ENCODE measurements around the gene CDK13. TPM values are rescaled to one million over a fixed set of nuclear protein-coding genes. Genes with fewer than 3 reads are reported as not detected.
"Not testable (repeated sequence)": the region's sequence is repeated elsewhere in the genome, so short reads cannot be mapped to it uniquely, and the experiment has no call there.

Gene CDK13
- total and polyA plus RNA-seq, 9 of the 15 experiments (the other 6 are each of a cell fraction or from before 2014, with no cell fraction given) = 9.8 to 46.1 (median 32.4) TPM

- H3K79me2 ChIP-seq (ENCODE audit: control insufficient read depth, insufficient read depth, low read length); H4K20me1 ChIP-seq (replicated peaks; ENCODE audit: control insufficient read depth, insufficient read depth, low read length); POLR2A ChIA-PET; H3K4me3 ChIP-seq; FAIRE-seq; H3K27ac ChIP-seq (ENCODE audit: extremely low read depth, low read depth, low read length); BruUV-seq (replicated peaks); ATAC-seq; H3K9ac ChIP-seq (ENCODE audit: insufficient read depth in 1 of 2, low read depth in 2 of 2, low read length in 2 of 2); DNase-seq (ENCODE audit: extremely low read depth in 1 of 4, low spot score in 3 of 4); H3K4me2 ChIP-seq (ENCODE audit: insufficient read depth, low read length); H3K36me3 ChIP-seq (ENCODE audit: control insufficient read depth, insufficient read depth, low read length); H2AFZ ChIP-seq (ENCODE audit: low read depth, low read length); H3K4me1 ChIP-seq (replicated peaks in 1 of 2; ENCODE audit: control insufficient read depth in 2 of 2, insufficient read depth in 2 of 2, low read length in 2 of 2); H3K9me3 ChIP-seq (replicated peaks; ENCODE audit: control insufficient read depth, insufficient read depth, low read depth, low read length); H3K9me1 ChIP-seq (ENCODE audit: control insufficient read depth, insufficient read depth, low read length); intact Hi-C loops (cut with micrococcal nuclease); in situ Hi-C loops (cut with MboI); CTCF ChIA-PET (ENCODE audit: low intra/inter-chr PET ratio): not testable (repeated sequence)
- 9% methylated on average over 7 of the region's 7 CpGs for WGBS (ENCODE audit: insufficient coverage, low coverage, missing lambda C conversion rate)
- H3K27me3 ChIP-seq (ENCODE audit: control insufficient read depth in 2 of 2, insufficient read depth in 2 of 2, low read length in 2 of 2) = peaks cover 7 to 11% of the 10 kb centered on the region in 2 experiments; a peak in 4 of 5 replicates
Measured at GRCh38 chr7:40148247-40148580, 198.2 kb downstream of the CDK13 start.

- H3K4me1 ChIP-seq (replicated peaks in 1 of 2; ENCODE audit: control insufficient read depth in 2 of 2, insufficient read depth in 2 of 2, low read length in 2 of 2) = no peaks in the 10 kb centered on the region
- no peaks in the 10 kb centered on the region for H3K79me2 ChIP-seq (ENCODE audit: control insufficient read depth, insufficient read depth, low read length)
- H3K9ac ChIP-seq (ENCODE audit: insufficient read depth in 1 of 2, low read depth in 2 of 2, low read length in 2 of 2) = no peak overlapping the region
- TF ChIP-seq ZNF57 (CRISPR knock-in tag; IDR thresholded peaks at IDR 0.05) = no peak
- peak; percentile 28; the same call in 1 of the 2 replicates for TF ChIP-seq ARID1B (IDR thresholded peaks at IDR 0.05)
- TF ChIP-seq E2F8 (IDR thresholded peaks at IDR 0.05; ENCODE audit: low read depth, partially characterized antibody) = no peak
- no peak for TF ChIP-seq PKNOX1 (IDR thresholded peaks at IDR 0.05)
- TF ChIP-seq PYGO2 (tag; IDR thresholded peaks at IDR 0.05) = no peak
- TF ChIP-seq TAL1 (IDR thresholded peaks at IDR 0.05) = 0 out of 2 replicates have a peak, but pooled peaks have one; percentile 25
- peak; percentile 41; the same call in 1 of the 2 replicates for TF ChIP-seq CBFA2T3 (IDR thresholded peaks at IDR 0.05)
- no peak for TF ChIP-seq ZEB2 (IDR thresholded peaks at IDR 0.05)
- TF ChIP-seq RUNX1 (IDR thresholded peaks at IDR 0.05; ENCODE audit: low read depth) = no peak
- no peak for TF ChIP-seq ZNF696 (CRISPR knock-in tag; conservative IDR thresholded peaks at IDR 0.05)
- TF ChIP-seq HNRNPLL (IDR thresholded peaks at IDR 0.05; ENCODE audit: low read depth, low read length, poor library complexity, severe bottlenecking) = no peak
- H2AFZ ChIP-seq (ENCODE audit: low read depth, low read length) = no peak overlapping the region
- H3K27me3 ChIP-seq (ENCODE audit: control insufficient read depth in 2 of 2, insufficient read depth in 2 of 2, low read length in 2 of 2) = peaks cover 9 to 11% of the 10 kb centered on the region in 2 experiments; a peak in 4 of 5 replicates
- DNase-seq (ENCODE audit: extremely low read depth in 1 of 4, low spot score in 3 of 4) (no peak), ATAC-seq (no peak), FAIRE-seq (no peak)
- H3K9me1 ChIP-seq (ENCODE audit: control insufficient read depth, insufficient read depth, low read length) = no peaks in the 10 kb centered on the region
- BruUV-seq (replicated peaks) = no TSS peak
- no peaks in the 10 kb centered on the region for H3K9me3 ChIP-seq (replicated peaks; ENCODE audit: control insufficient read depth, insufficient read depth, low read depth, low read length)
- H3K4me3 ChIP-seq = no peak overlapping the region
- in situ Hi-C loops (cut with MboI) (no loop called here), intact Hi-C loops (cut with micrococcal nuclease) (no loop called here)
- H4K20me1 ChIP-seq (replicated peaks; ENCODE audit: control insufficient read depth, insufficient read depth, low read length) = no peaks in the 10 kb centered on the region
- H3K36me3 ChIP-seq (ENCODE audit: control insufficient read depth, insufficient read depth, low read length) = no peaks in the 10 kb centered on the region
- CTCF ChIA-PET (ENCODE audit: low intra/inter-chr PET ratio) = no interaction called here
- no peak overlapping the region for H3K27ac ChIP-seq (ENCODE audit: extremely low read depth, low read depth, low read length)
- POLR2A ChIA-PET = interaction anchor here (1.7 kb wide), 1 partner anchor 8 kb away, joined by 5 read pairs; no protein-coding TSS in a partner anchor
- WGBS (ENCODE audit: insufficient coverage, low coverage, missing lambda C conversion rate) = 0% methylated on average over 2 of the region's 2 CpGs
- H3K4me2 ChIP-seq (ENCODE audit: insufficient read depth, low read length) = no peak overlapping the region
Measured at GRCh38 chr7:40148671-40149070, 198.6 kb downstream of the CDK13 start.
